ENCODE data around the gene CSTB.

Gene CSTB

DNA sequence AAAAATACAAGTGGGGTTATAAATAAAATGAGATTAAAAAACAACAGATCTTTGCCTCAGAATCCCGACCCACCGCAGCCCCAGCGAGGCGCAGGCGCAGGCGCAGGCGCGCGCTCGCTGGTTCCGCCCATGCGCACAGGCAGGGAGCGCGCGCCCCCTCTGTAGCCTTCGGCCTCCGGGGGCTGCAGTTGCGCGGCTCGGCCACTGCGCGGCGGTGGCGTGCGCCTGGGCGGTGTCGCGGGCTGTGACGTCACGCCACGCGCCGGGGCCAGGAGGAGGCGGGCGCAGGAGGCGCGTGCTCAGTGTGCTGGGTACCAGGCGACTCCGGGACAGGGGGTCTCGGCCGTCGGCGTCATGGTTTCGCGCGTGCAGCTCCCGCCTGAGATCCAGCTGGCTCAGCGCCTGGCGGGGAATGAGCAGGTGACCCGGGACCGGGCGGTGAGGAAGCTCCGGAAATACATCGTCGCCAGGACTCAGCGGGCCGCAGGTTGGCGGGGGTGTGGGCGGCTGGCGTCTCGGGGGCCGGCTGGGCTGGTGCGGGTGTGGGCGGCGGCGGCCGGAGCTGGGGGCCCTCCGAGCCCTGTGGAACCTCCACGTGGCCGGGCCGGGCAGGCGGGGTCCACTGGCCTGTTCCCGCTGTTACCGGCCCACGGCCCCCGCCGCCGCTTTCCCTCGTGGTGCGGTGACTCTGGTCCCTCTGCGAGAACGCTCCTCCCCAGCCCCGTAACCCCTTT, 13.3 kb upstream of the CSTB start, which contains the start of gene RRP1:
Gene RRP1, plus strand, starts transcription at position 302 of the 734 bp plus-strand sequence. Its CDS starts 53 bp downstream, at position 355.
- DNase-seq = peak; percentile 88 to 92 (median 89)

- DNase-seq = no peak
Measured at GRCh38 chr21:43786807-43787440, 10.8 kb upstream of the CSTB start.

GRCh38 chr21:43786300-43786806, 10.2 kb upstream of the CSTB start:
- DNase-seq = no peak

GRCh38 chr21:43785134-43785533, 9.0 kb upstream of the CSTB start:
- DNase-seq = no peak

DNA sequence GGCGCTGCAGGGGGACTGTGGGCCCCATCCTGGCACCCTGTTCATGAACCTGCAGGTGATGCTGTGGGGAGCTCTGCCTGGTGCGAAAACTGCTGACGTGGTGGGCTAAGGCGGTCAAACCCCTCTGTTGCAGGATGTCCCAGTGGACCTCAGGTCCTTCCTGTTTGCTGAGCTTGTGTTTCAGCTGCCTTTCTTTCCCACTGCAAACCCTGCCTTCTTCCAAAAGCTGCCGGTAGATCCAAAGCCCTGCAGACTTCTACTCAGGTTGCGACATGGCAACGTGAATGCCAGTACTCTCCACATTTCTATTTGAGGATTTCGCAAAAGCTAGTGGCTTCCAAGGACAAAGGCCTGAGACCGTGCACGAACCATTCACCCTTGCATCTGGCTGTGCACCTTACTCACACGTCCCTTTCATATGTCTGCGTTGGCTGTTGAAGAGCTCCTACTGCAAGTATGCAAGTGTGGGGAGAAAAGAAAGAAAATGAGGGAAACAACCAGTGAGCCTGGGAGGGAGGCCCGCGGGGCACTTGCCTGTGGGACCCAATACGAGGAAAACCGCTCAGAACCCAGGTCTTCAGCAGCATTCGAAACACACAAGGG, 7.1 kb upstream of the CSTB start:
- DNase-seq = no peak

- DNase-seq = no peak
Measured at GRCh38 chr21:43782431-43783097, 6.5 kb upstream of the CSTB start.

GRCh38 chr21:43781846-43782245, 5.7 kb upstream of the CSTB start:
- no peak for DNase-seq

GRCh38 chr21:43779660-43780059, 3.6 kb upstream of the CSTB start:
- no peak for DNase-seq

DNA sequence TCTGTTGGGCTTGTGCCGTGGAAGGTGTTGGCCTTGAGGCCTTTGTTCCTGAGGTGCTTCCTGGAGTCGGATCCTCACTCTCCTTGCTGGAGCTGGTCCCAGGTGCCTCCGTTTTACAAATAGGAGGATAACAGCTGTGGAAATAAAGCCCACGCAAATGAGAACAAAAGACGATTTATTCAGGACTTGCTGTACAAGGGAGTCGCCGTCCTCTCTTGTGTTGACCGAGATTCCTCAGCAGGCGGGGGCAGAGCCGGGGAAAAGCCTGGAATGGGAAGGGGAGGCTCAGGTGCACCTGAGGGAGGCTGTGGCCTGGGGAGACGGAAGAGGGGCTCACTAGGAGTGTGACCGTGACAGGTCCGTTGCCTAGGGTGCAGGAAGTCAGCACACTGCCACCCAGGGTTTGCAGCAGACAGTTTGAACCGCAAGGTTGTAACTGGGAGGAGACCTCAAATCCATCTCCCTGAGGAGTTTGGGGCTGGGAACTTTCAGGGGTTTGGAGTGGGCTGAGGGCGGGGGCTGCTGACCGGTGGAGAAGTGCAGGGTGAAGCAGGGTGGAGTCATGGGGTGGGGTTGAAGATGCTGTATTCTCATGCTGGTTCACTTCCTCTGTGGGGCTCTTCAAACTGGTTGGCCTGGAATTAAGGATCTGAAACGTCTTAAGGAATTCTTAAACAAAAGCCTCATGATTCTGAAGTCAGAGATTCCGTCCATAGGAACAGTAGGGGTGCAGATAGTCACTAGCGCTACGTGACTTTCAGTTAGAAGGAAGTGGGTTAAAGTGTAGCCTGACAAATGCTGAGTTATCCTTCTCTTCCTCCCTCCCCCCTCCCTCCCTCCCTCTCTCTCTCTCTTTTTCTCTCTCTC, 2.6 kb upstream of the CSTB start:
- no peak for DNase-seq

DNA sequence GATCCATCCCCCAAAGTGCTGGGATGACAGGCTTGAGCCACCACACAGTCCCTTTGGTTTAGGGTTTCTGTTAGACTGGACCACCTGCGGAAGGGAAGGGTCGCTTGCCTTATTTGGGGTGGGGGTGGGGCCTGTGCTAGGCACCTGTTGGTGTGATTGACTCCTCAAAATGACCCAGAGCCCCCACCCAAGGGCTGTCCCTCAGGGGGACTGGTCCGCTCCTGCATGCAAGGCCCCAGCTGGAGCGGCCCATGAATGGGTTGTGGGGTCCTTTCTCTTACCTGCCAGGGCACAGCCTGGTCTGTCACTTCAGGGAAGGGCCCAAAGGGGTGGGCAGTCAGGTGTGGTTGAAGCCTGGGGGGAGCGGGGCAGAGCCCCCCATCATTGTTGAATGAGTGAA, 1.8 kb upstream of the CSTB start:
- DNase-seq = no peak

- no peak for DNase-seq
Measured at GRCh38 chr21:43775190-43775589, 918 bp downstream of the CSTB start.

DNA sequence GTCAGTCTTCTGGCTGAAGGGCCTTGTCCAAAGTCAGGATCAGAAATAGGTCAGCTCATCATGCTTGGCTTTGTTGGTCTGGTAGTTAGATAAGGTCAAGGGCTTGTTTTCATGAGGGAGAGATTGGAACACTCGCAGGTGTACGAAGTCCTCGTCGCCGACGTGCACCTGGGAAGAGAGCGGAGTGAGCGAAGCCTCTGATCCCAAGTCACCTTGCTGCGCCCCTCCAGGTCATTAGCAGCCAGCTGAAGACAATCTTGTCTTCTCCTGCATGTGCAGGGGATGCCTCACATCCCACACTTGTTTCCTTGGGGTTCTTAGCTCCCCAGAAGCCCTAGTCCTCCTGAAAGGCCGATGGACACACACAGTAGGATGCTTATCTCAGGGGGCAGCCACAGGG, 1.9 kb downstream of the CSTB start:
- DNase-seq = no peak

DNA sequence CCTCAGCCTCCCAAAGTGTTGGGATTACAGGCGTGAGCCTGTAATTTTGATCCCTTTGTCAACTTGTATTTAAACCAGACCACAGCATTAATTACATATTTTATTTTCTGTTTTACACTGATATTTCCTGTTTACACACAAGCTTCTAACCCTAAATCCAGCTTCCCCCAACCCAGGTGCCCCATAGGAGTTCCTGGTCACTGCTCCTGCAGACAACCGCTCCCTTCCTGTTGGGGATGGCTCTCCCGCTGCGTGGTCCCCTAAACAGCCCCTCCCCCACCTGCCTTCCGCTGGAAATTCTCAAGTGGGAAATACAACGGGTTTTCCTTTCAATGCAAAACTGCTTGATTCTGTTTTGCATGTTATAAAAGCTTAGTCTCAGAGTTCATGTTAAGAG, 3.7 kb downstream of the CSTB start:
- no peak for DNase-seq

DNA sequence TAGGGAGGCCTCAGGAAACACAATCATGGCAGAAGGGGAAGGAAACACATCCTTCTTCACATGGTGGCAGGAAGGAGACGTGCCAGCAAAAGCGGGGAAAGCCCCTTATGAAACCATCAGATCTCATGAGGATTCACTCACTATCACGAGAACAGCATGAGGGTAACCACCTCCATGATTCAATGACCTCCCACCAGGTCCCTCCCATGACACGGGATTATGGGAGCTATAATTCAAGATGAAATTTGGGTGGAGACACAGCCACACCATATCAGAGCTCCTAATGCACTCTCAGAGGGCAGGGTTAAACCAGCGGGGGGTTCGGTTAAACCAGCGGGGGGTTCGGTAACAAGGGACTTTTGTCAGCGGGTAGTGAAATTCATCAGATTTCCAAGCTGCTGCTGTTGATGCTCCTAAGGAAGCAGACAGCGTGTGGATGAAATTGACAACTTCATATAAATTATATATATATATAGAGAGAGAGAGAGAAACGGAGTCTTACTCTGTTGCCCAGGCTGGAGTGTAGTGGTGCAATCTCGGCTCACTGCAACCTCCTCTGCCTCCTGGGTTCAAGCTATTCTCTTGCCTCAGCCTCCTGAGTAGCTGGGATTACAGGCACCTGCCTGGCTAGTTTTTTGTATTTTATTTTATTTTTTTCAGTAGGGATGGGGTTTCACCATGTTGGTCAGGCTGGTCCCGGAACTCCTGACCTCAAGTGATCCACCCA, 4.2 kb downstream of the CSTB start:
- no peak for DNase-seq

- DNase-seq = no peak
Measured at GRCh38 chr21:43771199-43771675, 4.9 kb downstream of the CSTB start.

DNA sequence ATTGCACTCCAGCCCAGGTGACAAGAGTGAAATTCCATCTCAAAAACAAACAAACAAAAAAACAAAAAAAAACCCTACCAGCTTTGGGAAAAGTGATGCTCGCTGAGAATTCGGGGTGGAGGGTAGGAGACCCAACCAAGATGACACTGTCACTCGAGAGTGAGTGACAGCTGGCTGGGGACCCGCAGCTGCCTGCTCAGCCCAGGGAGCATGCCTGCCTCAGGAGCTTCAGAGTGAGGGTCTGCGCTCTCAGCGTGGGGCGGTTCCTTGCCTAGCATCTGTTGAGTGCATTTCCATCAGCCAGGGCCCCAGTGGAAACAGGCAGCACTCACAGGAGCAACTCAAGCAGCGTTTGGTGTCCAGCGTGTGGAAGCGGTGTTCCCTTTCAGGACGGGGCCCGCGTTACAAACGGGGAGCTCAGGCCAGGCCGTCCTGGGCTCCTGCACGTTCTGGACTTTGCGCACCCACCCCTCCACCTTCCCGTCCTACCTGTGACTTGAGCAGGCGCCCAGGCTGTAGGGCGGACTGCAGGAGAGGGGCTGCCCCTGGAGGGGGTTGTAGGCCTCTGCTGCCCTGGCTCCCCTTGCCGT, 5.9 kb downstream of the CSTB start:
- no peak for DNase-seq

GRCh38 chr21:43769325-43769958, 6.7 kb downstream of the CSTB start:
- no peak for DNase-seq

- DNase-seq = no peak
Measured at GRCh38 chr21:43768868-43769167, 7.3 kb downstream of the CSTB start.

GRCh38 chr21:43767984-43768867, 7.9 kb downstream of the CSTB start:
- DNase-seq = no peak

DNA sequence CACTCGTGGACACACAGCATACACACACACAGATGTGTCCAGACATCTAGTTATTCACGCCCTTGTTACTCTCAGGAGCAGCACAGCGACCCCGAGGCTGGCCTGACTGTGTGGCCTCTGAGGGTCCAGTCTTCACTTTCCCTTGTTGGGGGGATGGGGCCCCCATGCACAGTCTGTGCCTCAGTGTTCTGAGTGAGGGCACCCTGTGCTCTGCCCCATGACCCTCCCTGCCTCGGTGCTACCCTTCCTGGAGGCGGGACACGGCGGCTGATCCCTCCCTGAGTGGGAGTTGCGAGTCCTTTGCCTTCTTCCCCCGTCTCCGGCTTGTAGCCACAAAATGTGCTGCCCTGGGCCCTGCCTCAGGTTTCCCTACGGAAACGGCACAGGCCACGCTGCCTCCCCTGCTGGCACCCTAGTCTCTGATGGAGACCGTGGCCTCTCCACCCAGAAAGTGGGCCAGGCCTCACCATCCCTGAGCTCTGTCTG, 8.6 kb downstream of the CSTB start:
- no peak for DNase-seq
